ENCODE measurements around the gene PCDHGB3. TPM values are rescaled to one million over a fixed set of nuclear protein-coding genes. Genes with fewer than 3 reads are reported as not detected.
"Not testable (repeated sequence)": the region's sequence is repeated elsewhere in the genome, so short reads cannot be mapped to it uniquely, and the experiment has no call there.

PCDHGB3 gene
- total RNA-seq, 4 donors from 2014 or later: 1.5 to 4.4 (median 1.9) TPM

GRCh38 chr5:141384471-141385267 lies 14.6 kb downstream of the PCDHGB3 start:
- no peak for TF ChIP-seq CTCF (IDR thresholded peaks at IDR 0.05; ENCODE audit: low read depth)

- TF ChIP-seq CTCF (IDR thresholded peaks at IDR 0.05; ENCODE audit: low read depth): not testable (repeated sequence)
Observed at GRCh38 chr5:141387557-141388311, 17.7 kb downstream of the PCDHGB3 start, which contains the start of gene PCDHGB4. Gene PCDHGB4 (plus strand): TSS chr5:141387698. CDS start chr5:141387885, 187 bp downstream.

GRCh38 chr5:141388661-141389060 lies 18.6 kb downstream of the PCDHGB3 start:
- TF ChIP-seq CTCF (IDR thresholded peaks at IDR 0.05; ENCODE audit: low read depth): no peak

- no peak for TF ChIP-seq CTCF (IDR thresholded peaks at IDR 0.05; ENCODE audit: low read depth)
Observed at GRCh38 chr5:141389153-141390042, 19.4 kb downstream of the PCDHGB3 start.

- no peak for TF ChIP-seq CTCF (IDR thresholded peaks at IDR 0.05; ENCODE audit: low read depth)
Observed at GRCh38 chr5:141392429-141393198, 22.6 kb downstream of the PCDHGB3 start, which contains the start of gene PCDHGA8. Gene PCDHGA8 (plus strand): TSS chr5:141392633. CDS start chr5:141392814, 181 bp downstream.

- TF ChIP-seq CTCF (IDR thresholded peaks at IDR 0.05; ENCODE audit: low read depth): no peak
Observed at GRCh38 chr5:141393267-141393666, 23.2 kb downstream of the PCDHGB3 start.

Measured in subcutaneous adipose tissue (tissue), 4 donors.